Muscle layer of duodenum (tissue), 2 donors: ENCODE measurements around the gene CSNK1A1.
"Not testable (repeated sequence)": the region's sequence is repeated elsewhere in the genome, so short reads cannot be mapped to it uniquely, and the experiment has no call there.

Source experiments
- H3K27ac ChIP-seq: one replicate; pipeline ENCODE4 v1.7.0; 2013; ENCODE audit warnings: mild to moderate bottlenecking, low read length
- H3K27me3 ChIP-seq: one replicate; pipeline ENCODE4 v1.7.0; 2013; ENCODE audit warnings: low read depth, mild to moderate bottlenecking, control low read depth, low read length
- H3K36me3 ChIP-seq, 2 donors: one replicate each; pipeline ENCODE4 v1.7.0; 2013; ENCODE audit warnings: low read length in 2 of 2, control low read depth in 1 of 2, mild to moderate bottlenecking in 1 of 2; ENCODE audit not compliant: insufficient read depth in 2 of 2, control insufficient read depth in 1 of 2
- H3K4me1 ChIP-seq, 2 donors: one replicate each; pipeline ENCODE4 v1.7.0; 2013; ENCODE audit warnings: low read length in 2 of 2, mild to moderate bottlenecking in 2 of 2, control low read depth in 1 of 2, moderate library complexity in 1 of 2; ENCODE audit not compliant: insufficient read depth in 2 of 2, control insufficient read depth in 1 of 2
- H3K4me3 ChIP-seq, 2 donors: one replicate each; pipeline ENCODE4 v1.7.0; 2013; ENCODE audit warnings: low read length in 2 of 2, low read depth in 1 of 2, mild to moderate bottlenecking in 1 of 2
- H3K9me3 ChIP-seq, 2 donors: one replicate each; pipeline ENCODE4 v1.7.0; 2013; ENCODE audit warnings: low read length in 2 of 2, control low read depth in 1 of 2, mild to moderate bottlenecking in 1 of 2; ENCODE audit not compliant: control insufficient read depth in 1 of 2
- donor health status: healthy.

CSNK1A1 gene

DNA sequence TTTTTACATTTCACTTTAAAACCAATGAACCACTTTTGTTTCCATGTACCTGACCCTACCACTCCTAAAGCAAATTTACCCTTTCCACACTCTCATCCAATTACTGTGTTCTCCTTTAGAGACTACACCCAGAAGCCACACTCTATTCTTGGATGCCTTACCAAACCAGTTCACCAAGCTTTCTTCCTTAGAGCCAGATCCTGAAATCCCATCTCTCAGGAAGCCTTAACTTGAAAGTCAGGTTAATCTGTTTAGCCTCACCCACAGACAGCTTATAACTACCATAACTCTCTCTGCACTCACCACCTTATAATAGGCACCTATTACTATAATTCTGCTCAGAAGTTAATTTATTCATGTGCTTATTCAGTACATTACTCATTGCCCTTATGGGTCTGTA is 4.3 kb downstream of the CSNK1A1 start:
- peak overlapping the region; percentile 7 to 99 for H3K4me3 ChIP-seq
- no peaks in the 10 kb centered on the region for H3K9me3 ChIP-seq
- H3K27me3 ChIP-seq: no peaks in the 10 kb centered on the region
- peaks cover 14 to 39% of the 10 kb centered on the region in 2 donors for H3K36me3 ChIP-seq
- peaks cover 12 to 59% of the 10 kb centered on the region in 2 donors for H3K4me1 ChIP-seq
- peak overlapping the region; percentile 53 for H3K27ac ChIP-seq

DNA sequence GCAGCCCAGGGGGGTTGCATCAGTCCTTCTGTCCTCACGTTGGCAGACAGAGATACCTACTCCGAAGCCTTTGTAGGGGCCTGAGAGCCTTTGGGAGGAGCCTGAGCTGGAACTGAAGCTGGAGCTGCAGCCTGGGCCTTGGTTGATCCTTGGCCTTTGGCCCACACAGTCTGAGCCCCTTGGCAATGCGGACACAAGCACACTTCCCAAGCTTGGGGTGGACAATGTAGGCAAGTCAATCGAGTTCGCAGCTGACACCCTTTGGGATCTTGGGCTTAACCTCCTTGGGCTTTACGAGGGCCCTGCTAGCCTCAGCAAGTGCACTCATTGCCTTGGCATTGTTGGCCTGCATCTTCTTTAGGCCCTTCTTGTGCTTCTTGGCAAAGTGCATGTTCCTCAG is 5.9 kb downstream of the CSNK1A1 start:
- peaks cover 14 to 63% of the 10 kb centered on the region in 2 donors for H3K4me1 ChIP-seq
- no peaks in the 10 kb centered on the region for H3K27me3 ChIP-seq
- no peak overlapping the region for H3K4me3 ChIP-seq
- H3K9me3 ChIP-seq: no peaks in the 10 kb centered on the region
- H3K27ac ChIP-seq: no peak overlapping the region
- peaks cover 14 to 31% of the 10 kb centered on the region in 2 donors for H3K36me3 ChIP-seq

DNA sequence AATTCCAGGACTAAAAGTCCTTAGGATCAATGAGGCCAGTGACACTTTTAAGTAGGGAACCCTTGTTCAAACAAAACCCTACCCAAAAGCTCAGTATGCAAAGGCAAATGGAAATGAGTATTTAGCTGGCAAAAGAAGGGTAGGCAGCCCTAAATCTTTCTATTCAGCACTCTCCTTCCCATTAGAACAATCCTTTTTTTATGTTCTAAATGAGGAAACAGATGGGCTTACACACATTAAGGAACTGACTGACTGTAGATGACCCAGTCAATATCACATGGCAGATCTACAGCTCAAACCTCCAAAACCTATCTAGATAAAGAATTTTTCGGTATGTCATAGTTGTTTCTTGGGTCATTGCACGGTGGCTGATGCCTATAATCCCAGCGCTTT is 7.2 kb downstream of the CSNK1A1 start:
- peak overlapping the region; percentile 2 to 38 for H3K4me3 ChIP-seq
- H3K27me3 ChIP-seq: no peaks in the 10 kb centered on the region
- no peak overlapping the region for H3K27ac ChIP-seq
- H3K4me1 ChIP-seq: peaks cover 21 to 71% of the 10 kb centered on the region in 2 donors
- H3K36me3 ChIP-seq: peaks cover 17 to 18% of the 10 kb centered on the region in 2 donors
- no peaks in the 10 kb centered on the region for H3K9me3 ChIP-seq

DNA sequence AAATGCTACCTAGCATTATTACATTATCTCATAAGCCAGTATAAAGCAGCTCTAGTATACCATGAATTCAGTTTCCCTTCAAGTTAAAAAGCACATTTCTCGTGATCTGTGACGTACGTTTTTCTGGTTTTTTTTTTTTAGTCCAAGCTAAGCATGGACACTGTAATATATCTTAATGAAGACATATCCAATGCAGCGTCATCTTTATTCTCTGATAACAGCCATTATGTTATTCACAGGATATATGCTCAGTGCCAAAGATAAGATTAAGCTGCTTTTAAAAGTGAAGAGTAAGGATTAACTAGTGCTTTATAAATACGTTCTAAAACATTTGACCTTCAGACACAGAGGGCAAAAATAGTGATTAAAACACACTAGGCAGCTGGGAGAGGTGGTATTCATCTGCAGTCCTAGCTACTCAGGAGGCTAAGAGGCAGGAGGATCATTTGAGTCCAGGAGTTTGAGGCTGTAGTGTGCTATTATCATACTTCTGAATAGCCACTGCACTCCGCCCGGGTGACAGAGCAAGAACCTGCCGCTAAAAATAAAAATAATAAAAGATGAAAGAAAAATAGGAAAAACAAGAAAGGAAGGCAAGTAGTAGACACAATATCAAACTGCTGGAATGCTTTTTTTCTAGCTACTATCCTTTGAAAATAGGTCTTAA is 7.7 kb downstream of the CSNK1A1 start:
- Histone ChIP-seq H3K4me3 (peak overlapping the region; percentile 2 to 38), H3K27me3 (no peaks in the 10 kb centered on the region), H3K9me3 (no peaks in the 10 kb centered on the region), H3K36me3 (peaks cover 13 to 17% of the 10 kb centered on the region in 2 donors), H3K27ac (peak overlapping the region; percentile 27), H3K4me1 (peaks cover 21 to 67% of the 10 kb centered on the region in 2 donors)

DNA sequence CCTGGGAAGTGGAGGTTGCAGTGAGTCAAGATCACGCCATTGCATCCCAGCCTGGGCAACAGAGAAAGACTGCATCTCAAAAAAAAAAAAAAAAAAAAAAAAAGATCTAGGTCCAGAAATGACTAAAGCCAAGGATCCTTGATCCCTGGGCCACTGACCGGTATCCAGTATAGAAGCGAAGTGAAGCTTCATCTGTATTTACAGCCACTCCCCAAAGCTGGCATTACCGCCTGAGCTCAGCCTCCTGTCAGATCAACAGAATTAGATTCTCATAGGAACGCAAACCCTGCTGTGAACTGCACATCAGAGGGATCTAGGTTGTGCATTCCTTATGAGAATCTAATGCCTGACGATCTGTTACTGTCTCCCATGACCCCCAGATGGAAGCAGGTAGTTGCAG is 9.3 kb downstream of the CSNK1A1 start:
- peaks cover 7 to 30% of the 10 kb centered on the region in 2 donors for H3K36me3 ChIP-seq
- no peaks in the 10 kb centered on the region for H3K9me3 ChIP-seq
- H3K4me1 ChIP-seq: peaks cover 15 to 66% of the 10 kb centered on the region in 2 donors
- H3K27ac ChIP-seq: no peak overlapping the region
- H3K4me3 ChIP-seq: no peak overlapping the region
- no peaks in the 10 kb centered on the region for H3K27me3 ChIP-seq

DNA sequence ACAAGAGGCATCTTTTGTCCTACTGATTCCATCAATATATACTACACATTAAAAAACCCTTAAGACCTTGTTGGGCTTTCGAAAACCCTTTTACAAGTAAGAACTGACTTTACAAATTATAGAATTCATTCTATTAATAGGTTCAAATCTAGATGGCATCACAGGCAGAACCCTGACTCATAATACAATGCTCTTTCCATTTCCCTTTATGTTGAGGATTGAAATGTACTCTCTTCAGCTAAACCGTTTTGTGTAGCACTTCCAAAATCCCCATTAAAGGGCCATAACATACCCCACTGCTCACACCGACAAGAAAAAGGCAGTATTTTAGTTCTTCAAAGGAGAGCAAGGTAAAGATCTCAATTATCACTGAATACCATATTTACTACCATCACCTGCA is 11.2 kb downstream of the CSNK1A1 start:
- Histone ChIP-seq H3K9me3 (no peaks in the 10 kb centered on the region), H3K36me3 (peaks cover under 1 to 31% of the 10 kb centered on the region in 2 donors), H3K4me3 (no peak overlapping the region), H3K27me3 (no peaks in the 10 kb centered on the region), H3K27ac (no peak overlapping the region), H3K4me1 (peaks cover 11 to 59% of the 10 kb centered on the region in 2 donors)

DNA sequence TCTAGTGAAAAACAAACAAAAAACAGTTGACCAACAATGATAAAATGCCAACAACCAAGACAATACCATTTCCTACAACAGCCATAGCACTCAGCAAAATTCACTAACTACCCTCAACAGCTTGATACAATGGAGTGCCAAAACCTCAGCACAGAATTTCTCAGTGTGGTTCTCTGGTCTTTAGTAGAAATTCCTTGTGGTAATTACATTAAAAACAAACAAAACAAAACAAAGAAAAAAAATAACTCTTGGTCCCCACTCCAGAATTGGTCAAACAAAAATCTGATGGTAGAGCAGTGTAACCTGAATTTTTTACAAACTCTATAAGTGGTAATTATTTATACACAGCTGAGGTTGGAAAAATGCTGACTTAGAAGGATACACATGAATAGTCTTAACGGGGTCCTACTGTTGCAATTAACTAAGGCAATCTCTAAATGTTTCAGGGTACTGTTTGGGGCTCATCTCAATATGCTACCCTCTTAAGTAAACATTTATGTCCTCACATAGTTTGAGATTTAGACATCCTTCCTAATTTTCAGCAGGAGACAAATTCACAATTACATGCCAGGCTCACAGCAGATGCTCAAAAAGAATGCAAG is 13.8 kb downstream of the CSNK1A1 start:
- Histone ChIP-seq H3K9me3 (no peaks in the 10 kb centered on the region), H3K36me3 (peaks cover 0 to 22% of the 10 kb centered on the region in 2 donors), H3K4me1 (peaks cover 20 to 58% of the 10 kb centered on the region in 2 donors), H3K4me3 (no peak overlapping the region), H3K27ac (no peak overlapping the region), H3K27me3 (no peaks in the 10 kb centered on the region)

DNA sequence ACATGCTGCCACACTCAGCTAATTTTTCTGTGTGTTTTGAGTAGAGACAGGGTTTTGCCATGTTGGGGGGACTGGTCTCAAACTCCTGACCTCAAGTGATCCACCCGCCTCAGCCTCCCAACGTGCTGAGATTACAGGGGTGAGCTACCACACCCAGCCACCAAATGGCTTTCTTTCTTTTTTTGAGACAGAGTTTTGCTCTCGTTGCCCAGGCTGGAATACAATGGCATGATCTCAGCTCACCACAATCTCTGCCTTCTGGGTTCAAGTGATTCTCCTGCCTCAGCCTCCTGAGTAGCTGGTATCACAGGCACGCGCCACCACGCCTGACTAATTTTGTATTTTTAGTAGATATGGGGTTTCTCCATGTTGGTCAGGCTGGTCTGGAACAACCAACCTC is 15.5 kb downstream of the CSNK1A1 start:
- Histone ChIP-seq H3K36me3 (peaks cover 0 to 22% of the 10 kb centered on the region in 2 donors), H3K4me1 (peaks cover 20 to 62% of the 10 kb centered on the region in 2 donors)
- H3K27me3 ChIP-seq, H3K9me3 ChIP-seq, H3K4me3 ChIP-seq, H3K27ac ChIP-seq: not testable (repeated sequence)

DNA sequence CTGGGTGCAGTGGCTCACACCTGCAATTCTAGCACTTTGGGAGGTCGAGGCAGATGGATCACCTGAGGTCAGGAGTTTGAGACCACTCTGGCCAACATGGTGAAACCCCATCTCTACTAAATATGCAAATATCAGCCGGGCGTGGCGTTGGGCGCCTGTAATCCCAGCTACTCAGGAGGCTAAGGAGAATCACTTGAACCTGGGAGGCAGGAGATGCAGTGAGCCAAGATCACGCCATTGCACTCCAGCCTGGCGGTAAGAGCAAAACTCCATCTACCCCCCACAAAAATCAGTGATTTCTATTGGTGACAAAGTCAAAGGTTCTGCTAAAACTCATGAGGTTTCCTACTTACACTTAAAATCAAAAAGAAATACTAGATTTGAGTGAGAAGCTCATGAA is 18.8 kb downstream of the CSNK1A1 start:
- H3K36me3 ChIP-seq: peaks cover 0 to 11% of the 10 kb centered on the region in 2 donors
- no peak overlapping the region for H3K4me3 ChIP-seq
- H3K27me3 ChIP-seq: no peaks in the 10 kb centered on the region
- H3K9me3 ChIP-seq: no peaks in the 10 kb centered on the region
- H3K4me1 ChIP-seq: peaks cover 26 to 73% of the 10 kb centered on the region in 2 donors
- no peak overlapping the region for H3K27ac ChIP-seq

DNA sequence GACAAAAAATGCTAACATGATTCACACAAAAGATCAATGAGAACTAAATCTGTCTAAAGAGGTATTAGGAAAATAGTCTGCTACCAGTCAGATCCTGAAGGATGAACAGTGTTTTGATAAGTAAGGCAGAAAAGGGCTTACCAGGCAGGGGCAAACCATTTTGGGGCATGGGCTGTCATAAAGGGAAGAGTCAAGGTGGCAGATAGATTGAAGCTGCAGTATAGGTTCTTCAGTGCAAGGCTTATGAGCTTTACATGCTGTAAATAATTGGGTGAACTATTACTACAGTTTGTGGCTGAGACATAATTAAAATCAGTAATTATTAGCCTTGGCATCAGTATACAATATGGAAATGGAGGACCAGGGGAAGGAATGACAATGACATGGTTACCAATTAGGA is 21.8 kb downstream of the CSNK1A1 start:
- H3K27me3 ChIP-seq: no peaks in the 10 kb centered on the region
- peaks cover 4 to 5% of the 10 kb centered on the region in 2 donors for H3K36me3 ChIP-seq
- H3K27ac ChIP-seq: no peak overlapping the region
- peaks cover 25 to 84% of the 10 kb centered on the region in 2 donors for H3K4me1 ChIP-seq
- no peaks in the 10 kb centered on the region for H3K9me3 ChIP-seq
- no peak overlapping the region for H3K4me3 ChIP-seq

DNA sequence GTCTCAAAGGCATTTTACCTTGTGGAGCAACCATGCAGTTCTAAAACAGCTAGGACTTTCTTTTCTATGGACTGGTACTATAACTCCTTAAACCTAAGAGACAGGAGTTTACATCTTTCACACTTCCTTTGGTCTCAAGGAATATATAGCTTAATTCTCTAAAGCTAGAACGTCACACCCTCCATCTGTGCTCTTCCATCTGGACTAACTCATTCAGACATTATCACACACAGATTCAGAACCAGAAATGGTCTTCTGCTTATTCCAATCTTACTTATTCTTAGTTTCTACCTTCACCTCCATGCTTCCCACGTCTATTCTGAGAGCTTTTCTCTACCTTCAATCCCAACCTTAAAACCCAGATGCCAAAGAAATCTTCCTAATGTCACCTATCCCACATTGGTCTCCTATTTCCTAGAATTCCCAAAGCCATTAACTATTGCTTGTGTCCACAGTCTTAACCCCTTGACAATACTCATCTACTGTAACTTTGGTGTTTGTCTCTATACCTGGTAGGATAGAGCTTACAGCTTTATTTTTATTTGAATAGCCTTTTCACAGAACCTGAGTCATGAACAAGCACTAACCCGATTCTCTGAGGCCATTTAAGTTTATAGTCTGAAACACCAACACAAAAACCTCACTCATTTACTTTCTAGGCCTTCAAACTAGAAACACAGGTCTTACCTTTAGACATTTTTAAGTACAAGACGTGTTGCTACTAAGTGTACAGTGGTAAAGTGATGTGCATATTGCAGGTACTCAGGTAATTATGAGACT is 22.8 kb downstream of the CSNK1A1 start:
- Histone ChIP-seq H3K27me3 (no peaks in the 10 kb centered on the region), H3K4me3 (no peak overlapping the region), H3K9me3 (no peaks in the 10 kb centered on the region), H3K4me1 (peaks cover 25 to 78% of the 10 kb centered on the region in 2 donors), H3K27ac (no peak overlapping the region), H3K36me3 (peaks cover 7 to 8% of the 10 kb centered on the region in 2 donors)
